ENCODE results near the gene TPRN. TPM values are rescaled to one million over a fixed set of nuclear protein-coding genes. Genes with fewer than 3 reads are reported as not detected.

The TPRN gene
- total and polyA plus RNA-seq, 9 of the 15 experiments (the other 6 are each of a cell fraction or from before 2014, with no cell fraction given), result 0.31 to 31.9 (median 4.4) TPM

- TF ChIP-seq MYBL2 (IDR thresholded peaks at IDR 0.05; ENCODE audit: low read depth), result no peak
- no peak for TF ChIP-seq MYBL2 (CRISPR knock-in tag; IDR thresholded peaks at IDR 0.05; ENCODE audit: borderline replicate concordance)
- TF ChIP-seq KLF13 (tag; IDR thresholded peaks at IDR 0.05; ENCODE audit: borderline replicate concordance, low read depth), result no peak
- peak in 1 of 2 experiments; percentile 55; a peak in 1 of 4 replicates for TF ChIP-seq FOXA3 (CRISPR knock-in tag; conservative IDR thresholded peaks at IDR 0.05 in 1 of 2, IDR thresholded peaks at IDR 0.05 in 1 of 2)
- no peak for TF ChIP-seq CTCFL (IDR thresholded peaks at IDR 0.05; ENCODE audit: borderline replicate concordance, insufficient read depth, low read depth, low read length, poor library complexity, severe bottlenecking)
- 0 out of 2 replicates have a peak, but pooled peaks have one; percentile 61 for TF ChIP-seq FOXO4 (CRISPR knock-in tag; IDR thresholded peaks at IDR 0.05)
- TF ChIP-seq, protein P1, sequence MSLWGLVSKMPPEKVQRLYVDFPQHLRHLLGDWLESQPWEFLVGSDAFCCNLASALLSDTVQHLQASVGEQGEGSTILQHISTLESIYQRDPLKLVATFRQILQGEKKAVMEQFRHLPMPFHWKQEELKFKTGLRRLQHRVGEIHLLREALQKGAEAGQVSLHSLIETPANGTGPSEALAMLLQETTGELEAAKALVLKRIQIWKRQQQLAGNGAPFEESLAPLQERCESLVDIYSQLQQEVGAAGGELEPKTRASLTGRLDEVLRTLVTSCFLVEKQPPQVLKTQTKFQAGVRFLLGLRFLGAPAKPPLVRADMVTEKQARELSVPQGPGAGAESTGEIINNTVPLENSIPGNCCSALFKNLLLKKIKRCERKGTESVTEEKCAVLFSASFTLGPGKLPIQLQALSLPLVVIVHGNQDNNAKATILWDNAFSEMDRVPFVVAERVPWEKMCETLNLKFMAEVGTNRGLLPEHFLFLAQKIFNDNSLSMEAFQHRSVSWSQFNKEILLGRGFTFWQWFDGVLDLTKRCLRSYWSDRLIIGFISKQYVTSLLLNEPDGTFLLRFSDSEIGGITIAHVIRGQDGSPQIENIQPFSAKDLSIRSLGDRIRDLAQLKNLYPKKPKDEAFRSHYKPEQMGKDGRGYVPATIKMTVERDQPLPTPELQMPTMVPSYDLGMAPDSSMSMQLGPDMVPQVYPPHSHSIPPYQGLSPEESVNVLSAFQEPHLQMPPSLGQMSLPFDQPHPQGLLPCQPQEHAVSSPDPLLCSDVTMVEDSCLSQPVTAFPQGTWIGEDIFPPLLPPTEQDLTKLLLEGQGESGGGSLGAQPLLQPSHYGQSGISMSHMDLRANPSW (CRISPR knock-in tag; IDR thresholded peaks at IDR 0.05), result no peak
- TF ChIP-seq THRAP3 (IDR thresholded peaks at IDR 0.05; ENCODE audit: borderline replicate concordance), result peak; percentile 16; the same call in 1 of the 2 replicates
- TF ChIP-seq MCM5 (IDR thresholded peaks at IDR 0.05; ENCODE audit: low read depth), result no peak
- TF ChIP-seq POLR2G (IDR thresholded peaks at IDR 0.05; ENCODE audit: low read depth, low read length), result peak; percentile 70
- no peak for TF ChIP-seq HMBOX1 (IDR thresholded peaks at IDR 0.05)
- TF ChIP-seq, protein P2, sequence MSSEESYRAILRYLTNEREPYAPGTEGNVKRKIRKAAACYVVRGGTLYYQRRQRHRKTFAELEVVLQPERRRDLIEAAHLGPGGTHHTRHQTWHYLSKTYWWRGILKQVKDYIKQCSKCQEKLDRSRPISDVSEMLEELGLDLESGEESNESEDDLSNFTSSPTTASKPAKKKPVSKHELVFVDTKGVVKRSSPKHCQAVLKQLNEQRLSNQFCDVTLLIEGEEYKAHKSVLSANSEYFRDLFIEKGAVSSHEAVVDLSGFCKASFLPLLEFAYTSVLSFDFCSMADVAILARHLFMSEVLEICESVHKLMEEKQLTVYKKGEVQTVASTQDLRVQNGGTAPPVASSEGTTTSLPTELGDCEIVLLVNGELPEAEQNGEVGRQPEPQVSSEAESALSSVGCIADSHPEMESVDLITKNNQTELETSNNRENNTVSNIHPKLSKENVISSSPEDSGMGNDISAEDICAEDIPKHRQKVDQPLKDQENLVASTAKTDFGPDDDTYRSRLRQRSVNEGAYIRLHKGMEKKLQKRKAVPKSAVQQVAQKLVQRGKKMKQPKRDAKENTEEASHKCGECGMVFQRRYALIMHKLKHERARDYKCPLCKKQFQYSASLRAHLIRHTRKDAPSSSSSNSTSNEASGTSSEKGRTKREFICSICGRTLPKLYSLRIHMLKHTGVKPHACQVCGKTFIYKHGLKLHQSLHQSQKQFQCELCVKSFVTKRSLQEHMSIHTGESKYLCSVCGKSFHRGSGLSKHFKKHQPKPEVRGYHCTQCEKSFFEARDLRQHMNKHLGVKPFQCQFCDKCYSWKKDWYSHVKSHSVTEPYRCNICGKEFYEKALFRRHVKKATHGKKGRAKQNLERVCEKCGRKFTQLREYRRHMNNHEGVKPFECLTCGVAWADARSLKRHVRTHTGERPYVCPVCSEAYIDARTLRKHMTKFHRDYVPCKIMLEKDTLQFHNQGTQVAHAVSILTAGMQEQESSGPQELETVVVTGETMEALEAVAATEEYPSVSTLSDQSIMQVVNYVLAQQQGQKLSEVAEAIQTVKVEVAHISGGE (CRISPR knock-in tag; IDR thresholded peaks at IDR 0.05), result peak in 1 of 3 experiments; percentile 34; a peak in 2 of 6 replicates
These were observed 43.3 kb upstream of the TPRN start (continued) for GRCh38 chr9:137243626-137244485.
